SK-N-SH treated with all-trans-retinoic acid at 6 μM for 48 hours (cell line): ENCODE measurements around the gene IFT74.

Experiments
- ATAC-seq: fragments of 200-7000 bp; cut with Tn5 transposase; 3 replicates; pipeline ENCODE4 v1.9.1; 2020; ENCODE audit warnings: mild to moderate bottlenecking, moderate library complexity
- ARNTL ChIP-seq: fragments of 450-650 bp; formaldehyde crosslinking; IDR thresholded peaks from 2 replicates; pipeline ENCODE4 v1.5.0; 2020; ENCODE audit warnings: low read depth, mild to moderate bottlenecking, moderate library complexity, borderline replicate concordance
- BACH2 ChIP-seq: fragments of 250-450 bp; sonication (Bioruptor Pico); IDR thresholded peaks from 2 replicates; pipeline ENCODE4 v1.9.0; 2021; ENCODE audit warnings: mild to moderate bottlenecking, borderline replicate concordance
- CSDC2 ChIP-seq: fragments of 250-450 bp; sonication (Bioruptor Pico); IDR thresholded peaks from 2 replicates; pipeline ENCODE4 v1.5.0; 2020; ENCODE audit warnings: mild to moderate bottlenecking, moderate library complexity
- CSRNP3 ChIP-seq: fragments of 250-450 bp; sonication (Bioruptor Pico); IDR thresholded peaks from 2 replicates; pipeline ENCODE4 v1.5.1; 2021; ENCODE audit warnings: mild to moderate bottlenecking, moderate library complexity
- ESRRG ChIP-seq: fragments of 250-450 bp; sonication (Bioruptor Pico); IDR thresholded peaks from 2 replicates; pipeline ENCODE4 v1.6.1; 2021; ENCODE audit warnings: mild to moderate bottlenecking
- GLIS3 ChIP-seq: fragments of 250-450 bp; sonication (Bioruptor Pico); IDR thresholded peaks from 2 replicates; pipeline ENCODE4 v1.5.0; 2020; ENCODE audit warnings: mild to moderate bottlenecking, moderate library complexity
- ISL1 ChIP-seq: fragments of 250-450 bp; sonication (Bioruptor Pico); IDR thresholded peaks from 2 replicates; pipeline ENCODE4 v2.1.2; 2022; ENCODE audit warnings: mild to moderate bottlenecking, moderate library complexity
- OSR1 ChIP-seq: fragments of 250-450 bp; sonication (Bioruptor Pico); IDR thresholded peaks from 2 replicates; pipeline ENCODE4 v1.8.0; 2022; ENCODE audit warnings: moderate library complexity, mild to moderate bottlenecking, inconsistent platforms
- PATZ1 ChIP-seq: fragments of 250-450 bp; sonication (Bioruptor Pico); IDR thresholded peaks from 2 replicates; pipeline ENCODE4 v1.8.0; 2020; ENCODE audit warnings: mild to moderate bottlenecking, moderate library complexity, borderline replicate concordance
- POU6F1 ChIP-seq: fragments of 250-450 bp; sonication (Bioruptor Pico); IDR thresholded peaks from 2 replicates; pipeline ENCODE4 v1.8.0; 2021; ENCODE audit warnings: low read depth, mild to moderate bottlenecking, moderate library complexity, borderline replicate concordance
- PPARA ChIP-seq: fragments of 250-450 bp; sonication (Bioruptor Pico); IDR thresholded peaks from 2 replicates; pipeline ENCODE4 v1.5.0; 2020; ENCODE audit warnings: mild to moderate bottlenecking, borderline replicate concordance
- RARB ChIP-seq: fragments of 250-450 bp; sonication (Bioruptor Pico); IDR thresholded peaks from 2 replicates; pipeline ENCODE4 v1.8.0; 2021; ENCODE audit warnings: mild to moderate bottlenecking, moderate library complexity
- SNAI2 ChIP-seq: fragments of 250-450 bp; sonication (Bioruptor Pico); IDR thresholded peaks from 2 replicates; pipeline ENCODE4 v1.5.0; 2020; ENCODE audit warnings: mild to moderate bottlenecking, moderate library complexity
- TCF4 ChIP-seq: fragments of 250-450 bp; sonication (Bioruptor Pico); IDR thresholded peaks from 2 replicates; pipeline ENCODE4 v1.8.0; 2021; ENCODE audit warnings: mild to moderate bottlenecking, moderate library complexity, borderline replicate concordance
- TOX ChIP-seq: fragments of 250-450 bp; sonication (Bioruptor Pico); IDR thresholded peaks from 2 replicates; pipeline ENCODE4 v1.8.0; 2021; ENCODE audit warnings: mild to moderate bottlenecking, moderate library complexity, borderline replicate concordance
- TSHZ2 ChIP-seq: fragments of 250-450 bp; sonication (Bioruptor Pico); IDR thresholded peaks from 2 replicates; pipeline ENCODE4 v1.5.0; 2020; ENCODE audit warnings: mild to moderate bottlenecking, moderate library complexity
- ZC3H10 ChIP-seq: fragments of 250-450 bp; sonication (Bioruptor Pico); IDR thresholded peaks from 2 replicates; pipeline ENCODE4 v1.5.1; 2021; ENCODE audit warnings: mild to moderate bottlenecking, moderate library complexity
- ZFP3 ChIP-seq: fragments of 250-450 bp; sonication (Bioruptor Pico); IDR thresholded peaks from 2 replicates; pipeline ENCODE4 v1.5.0; 2020; ENCODE audit warnings: mild to moderate bottlenecking, moderate library complexity
- ZFP30 ChIP-seq: fragments of 450-650 bp; formaldehyde crosslinking; IDR thresholded peaks from 2 replicates; pipeline ENCODE4 v1.5.0; 2022; ENCODE audit warnings: mild to moderate bottlenecking, moderate library complexity
- ZNF565 ChIP-seq: fragments of 450-650 bp; formaldehyde crosslinking; conservative IDR thresholded peaks from 2 replicates; pipeline ENCODE4 v1.5.0; 2020; ENCODE audit warnings: low read depth, mild to moderate bottlenecking, moderate library complexity
- ZNF70 ChIP-seq: fragments of 450-650 bp; formaldehyde crosslinking; IDR thresholded peaks from 2 replicates; pipeline ENCODE4 v1.5.0; 2020; ENCODE audit warnings: mild to moderate bottlenecking, moderate library complexity
- ZNF8 ChIP-seq: fragments of 450-650 bp; formaldehyde crosslinking; IDR thresholded peaks from 2 replicates; pipeline ENCODE4 v1.5.0; 2020; ENCODE audit warnings: mild to moderate bottlenecking, moderate library complexity

The IFT74 gene

GRCh38 chr9:27033815-27034403, 77.7 kb downstream of the IFT74 start:
- peak; percentile 76 for ATAC-seq
- TF ChIP-seq PPARA (CRISPR knock-in tag) (no peak), ARNTL (CRISPR knock-in tag) (no peak), PATZ1 (CRISPR knock-in tag) (no peak), ZNF70 (no peak), ZC3H10 (CRISPR knock-in tag) (no peak), ESRRG (CRISPR knock-in tag) (no peak), TOX (CRISPR knock-in tag) (no peak), ZFP30 (CRISPR knock-in tag) (no peak), CSDC2 (no peak), POU6F1 (CRISPR knock-in tag) (no peak), ZNF565 (CRISPR knock-in tag) (no peak), ISL1 (no peak), CSRNP3 (CRISPR knock-in tag) (no peak), ZNF8 (CRISPR knock-in tag) (no peak), RARB (CRISPR knock-in tag) (no peak), OSR1 (no peak), TSHZ2 (no peak), SNAI2 (CRISPR knock-in tag) (no peak)

GRCh38 chr9:27037499-27037898, 81.3 kb downstream of the IFT74 start:
- no peak for ATAC-seq
- TF ChIP-seq OSR1, result no peak
- no peak for TF ChIP-seq ISL1
- no peak for TF ChIP-seq GLIS3
- TF ChIP-seq CSRNP3 (CRISPR knock-in tag), result no peak
- no peak for TF ChIP-seq ARNTL (CRISPR knock-in tag)
- TF ChIP-seq ZFP30 (CRISPR knock-in tag), result no peak
- no peak for TF ChIP-seq TCF4 (CRISPR knock-in tag)
- TF ChIP-seq ZNF8 (CRISPR knock-in tag), result no peak
- no peak for TF ChIP-seq ZC3H10 (CRISPR knock-in tag)
- TF ChIP-seq TOX (CRISPR knock-in tag), result no peak
- no peak for TF ChIP-seq SNAI2 (CRISPR knock-in tag)
- TF ChIP-seq ZNF565 (CRISPR knock-in tag), result no peak
- no peak for TF ChIP-seq TSHZ2
- TF ChIP-seq BACH2 (CRISPR knock-in tag), result no peak
- TF ChIP-seq PATZ1 (CRISPR knock-in tag), result no peak
- TF ChIP-seq ZFP3 (CRISPR knock-in tag), result no peak
- TF ChIP-seq, all 23 proteins: peak for 0
